Measurements from ENCODE around the gene ZNF282. TPM values are rescaled to one million over a fixed set of nuclear protein-coding genes. Genes with fewer than 3 reads are reported as not detected.
"Not testable (repeated sequence)": the region's sequence is repeated elsewhere in the genome, so short reads cannot be mapped to it uniquely, and the experiment has no call there.

ZNF282 gene
- total RNA-seq, 4 donors from 2014 or later, result 16.9 to 28.7 (median 22.2) TPM

DNA sequence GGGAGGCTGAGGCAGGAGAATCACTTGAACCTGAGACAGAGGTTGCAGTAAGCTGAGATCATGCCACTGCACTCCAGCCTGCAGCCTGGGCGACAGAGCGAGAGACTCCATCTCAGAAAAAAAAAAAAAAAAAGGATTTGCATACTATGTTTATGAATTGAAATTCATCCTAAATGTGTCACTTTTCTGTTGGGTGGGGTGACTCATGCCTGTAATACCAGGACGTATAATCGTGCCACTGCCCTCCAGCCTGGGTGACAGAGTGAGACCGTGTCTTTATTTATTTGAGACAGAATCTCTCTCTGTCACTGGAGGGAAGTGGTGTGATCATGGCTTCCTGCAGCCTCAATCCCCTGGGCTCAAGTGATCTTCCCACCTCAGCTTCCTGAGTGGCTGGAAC is 49.9 kb downstream of the ZNF282 start:
- DNase-seq (ENCODE audit: extremely low spot score), result no peak
- intact Hi-C loops (cut with DNase I), result loop anchor here (10.0 kb wide), 1 partner anchor 210 kb away; no protein-coding TSS in a partner anchor
- Histone ChIP-seq H3K36me3 (peaks cover 1 to 6% (median 4%) of the 10 kb centered on the region in 4 donors), H3K9me3 (no peaks in the 10 kb centered on the region), H3K27ac (replicated peaks in 1 of 4) (no peak overlapping the region), H3K27me3 (no peaks in the 10 kb centered on the region), H3K4me1 (peaks cover 14 to 20% (median 16%) of the 10 kb centered on the region in 4 donors), H3K4me3 (no peak overlapping the region)
- no peak for TF ChIP-seq POLR2AphosphoS5 (IDR thresholded peaks at IDR 0.05)
- 75% methylated on average over 5 of the region's 5 CpGs for WGBS

DNA sequence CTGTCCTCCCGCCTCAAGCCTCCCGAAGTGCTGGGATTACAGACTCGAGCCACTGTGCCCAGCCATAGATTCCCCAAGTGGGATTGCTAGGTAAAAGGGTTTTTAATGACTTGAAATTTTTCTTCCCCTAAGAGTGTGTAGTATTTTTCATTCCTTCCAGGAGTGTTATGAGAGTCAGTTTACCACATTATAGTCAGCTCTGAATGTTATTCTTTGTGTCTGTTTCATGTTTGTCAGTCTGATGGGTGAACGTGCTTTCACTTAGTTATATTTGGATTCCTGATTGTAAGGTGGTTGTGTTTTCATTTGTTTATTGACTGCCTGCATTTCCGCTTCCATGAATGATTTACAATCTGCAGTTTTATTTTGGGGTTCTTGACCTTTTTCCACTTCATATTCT is 50.4 kb downstream of the ZNF282 start:
- Histone ChIP-seq H3K4me1 (peaks cover 9 to 15% (median 11%) of the 10 kb centered on the region in 4 donors), H3K36me3 (peaks cover 6 to 11% (median 9%) of the 10 kb centered on the region in 4 donors), H3K27me3 (no peaks in the 10 kb centered on the region), H3K4me3 (no peak overlapping the region), H3K9me3 (no peaks in the 10 kb centered on the region), H3K27ac (replicated peaks in 1 of 4) (no peak overlapping the region)
- WGBS, result 94% methylated on average over 5 of the region's 5 CpGs
- no peak for DNase-seq (ENCODE audit: extremely low spot score)
- no peak for TF ChIP-seq EP300 (IDR thresholded peaks at IDR 0.05)
- TF ChIP-seq POLR2A (IDR thresholded peaks at IDR 0.05; ENCODE audit: low read depth), result no peak
- TF ChIP-seq, protein P1, sequence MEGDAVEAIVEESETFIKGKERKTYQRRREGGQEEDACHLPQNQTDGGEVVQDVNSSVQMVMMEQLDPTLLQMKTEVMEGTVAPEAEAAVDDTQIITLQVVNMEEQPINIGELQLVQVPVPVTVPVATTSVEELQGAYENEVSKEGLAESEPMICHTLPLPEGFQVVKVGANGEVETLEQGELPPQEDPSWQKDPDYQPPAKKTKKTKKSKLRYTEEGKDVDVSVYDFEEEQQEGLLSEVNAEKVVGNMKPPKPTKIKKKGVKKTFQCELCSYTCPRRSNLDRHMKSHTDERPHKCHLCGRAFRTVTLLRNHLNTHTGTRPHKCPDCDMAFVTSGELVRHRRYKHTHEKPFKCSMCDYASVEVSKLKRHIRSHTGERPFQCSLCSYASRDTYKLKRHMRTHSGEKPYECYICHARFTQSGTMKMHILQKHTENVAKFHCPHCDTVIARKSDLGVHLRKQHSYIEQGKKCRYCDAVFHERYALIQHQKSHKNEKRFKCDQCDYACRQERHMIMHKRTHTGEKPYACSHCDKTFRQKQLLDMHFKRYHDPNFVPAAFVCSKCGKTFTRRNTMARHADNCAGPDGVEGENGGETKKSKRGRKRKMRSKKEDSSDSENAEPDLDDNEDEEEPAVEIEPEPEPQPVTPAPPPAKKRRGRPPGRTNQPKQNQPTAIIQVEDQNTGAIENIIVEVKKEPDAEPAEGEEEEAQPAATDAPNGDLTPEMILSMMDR (IDR thresholded peaks at IDR 0.05), result no peak
- no peak for TF ChIP-seq POLR2AphosphoS5 (IDR thresholded peaks at IDR 0.05)
- intact Hi-C loops (cut with DNase I), result loop anchor here (10.0 kb wide), 1 partner anchor 209 kb away; no protein-coding TSS in a partner anchor

DNA sequence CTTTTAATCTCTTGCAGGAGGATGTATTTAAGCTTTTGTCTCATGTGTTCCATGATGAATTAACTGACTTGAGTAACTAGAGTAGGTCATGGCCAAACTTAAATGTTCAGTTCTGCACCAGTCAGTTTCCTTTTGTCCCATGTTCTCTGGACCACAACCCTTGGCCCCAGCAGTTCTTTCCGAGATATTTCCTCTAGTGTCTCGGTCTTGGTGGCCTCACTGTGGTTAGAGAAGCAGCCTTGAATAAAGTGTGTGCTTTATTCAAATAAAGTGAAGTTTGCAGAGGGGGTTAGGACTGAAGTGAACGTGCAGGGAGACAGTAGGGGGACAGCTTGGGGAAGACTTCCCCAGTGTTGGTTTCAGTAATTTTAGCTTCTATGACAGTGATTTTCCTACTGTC is 53.4 kb downstream of the ZNF282 start:
- WGBS, result 78% methylated on average over 3 of the region's 3 CpGs
- H3K36me3 ChIP-seq, result peaks cover 33 to 41% (median 37%) of the 10 kb centered on the region in 4 donors
- no peak for DNase-seq (ENCODE audit: extremely low spot score)
- intact Hi-C loops (cut with DNase I), result loop anchor here (10.0 kb wide), 1 partner anchor 206 kb away; no protein-coding TSS in a partner anchor
- no peak overlapping the region for H3K4me3 ChIP-seq
- H3K4me1 ChIP-seq, result peaks cover 0 to 7% (median 1%) of the 10 kb centered on the region in 4 donors
- H3K27ac ChIP-seq (replicated peaks in 1 of 4), result no peak overlapping the region
- TF ChIP-seq POLR2A (IDR thresholded peaks at IDR 0.05; ENCODE audit: low read depth) (no peak), EP300 (IDR thresholded peaks at IDR 0.05) (no peak), POLR2AphosphoS5 (IDR thresholded peaks at IDR 0.05) (no peak)
- TF ChIP-seq, protein P1 (IDR thresholded peaks at IDR 0.05), result no peak
- H3K9me3 ChIP-seq, result no peaks in the 10 kb centered on the region
- H3K27me3 ChIP-seq, result no peaks in the 10 kb centered on the region

DNA sequence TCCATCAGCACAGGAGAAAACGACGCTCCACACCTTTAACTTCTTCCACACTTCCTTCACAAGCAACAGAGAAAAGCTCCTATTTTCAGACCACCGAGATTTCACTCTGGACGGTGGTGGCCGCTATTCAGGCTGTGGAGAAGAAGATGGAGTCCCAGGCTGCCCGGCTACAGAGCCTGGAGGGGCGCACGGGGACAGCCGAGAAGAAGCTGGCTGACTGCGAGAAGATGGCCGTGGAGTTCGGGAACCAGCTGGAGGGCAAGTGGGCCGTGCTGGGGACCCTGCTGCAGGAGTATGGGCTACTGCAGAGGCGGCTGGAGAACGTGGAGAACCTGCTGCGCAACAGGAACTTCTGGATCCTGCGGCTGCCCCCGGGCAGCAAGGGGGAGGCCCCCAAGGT is 54.8 kb downstream of the ZNF282 start:
- DNase-seq (ENCODE audit: extremely low spot score); H3K27me3 ChIP-seq; intact Hi-C loops (cut with DNase I); H3K27ac ChIP-seq (replicated peaks in 1 of 4); H3K4me3 ChIP-seq; H3K4me1 ChIP-seq; H3K9me3 ChIP-seq: not testable (repeated sequence)
- H3K36me3 ChIP-seq, result peaks cover 46 to 55% (median 51%) of the 10 kb centered on the region in 4 donors
- WGBS, result 94% methylated on average over 18 of the region's 18 CpGs

DNA sequence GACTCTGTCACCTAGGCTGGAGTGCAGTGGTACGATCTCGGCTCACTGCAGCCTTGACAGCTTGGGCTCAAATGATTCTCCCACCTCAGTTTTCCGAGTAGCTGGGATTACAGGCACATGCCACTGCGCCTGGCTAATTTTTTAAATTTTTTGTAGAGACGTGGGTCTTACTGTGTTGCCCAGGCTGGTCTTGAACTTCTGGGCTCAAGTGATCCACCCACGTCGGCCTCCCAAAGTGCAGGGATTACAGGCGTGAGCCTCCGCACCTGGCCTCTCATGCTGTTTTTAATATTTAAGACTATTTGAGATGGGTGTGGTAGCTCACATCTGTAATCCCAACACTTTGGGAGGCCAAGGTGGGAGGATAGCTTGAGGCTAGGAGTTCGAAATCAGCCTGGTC is 56.2 kb downstream of the ZNF282 start:
- H3K27me3 ChIP-seq; H3K4me3 ChIP-seq; H3K4me1 ChIP-seq; H3K27ac ChIP-seq (replicated peaks in 1 of 4); DNase-seq (ENCODE audit: extremely low spot score); intact Hi-C loops (cut with DNase I); H3K9me3 ChIP-seq: not testable (repeated sequence)
- WGBS, result 97% methylated on average over 10 of the region's 10 CpGs
- peaks cover 53 to 68% (median 63%) of the 10 kb centered on the region in 4 donors for H3K36me3 ChIP-seq

DNA sequence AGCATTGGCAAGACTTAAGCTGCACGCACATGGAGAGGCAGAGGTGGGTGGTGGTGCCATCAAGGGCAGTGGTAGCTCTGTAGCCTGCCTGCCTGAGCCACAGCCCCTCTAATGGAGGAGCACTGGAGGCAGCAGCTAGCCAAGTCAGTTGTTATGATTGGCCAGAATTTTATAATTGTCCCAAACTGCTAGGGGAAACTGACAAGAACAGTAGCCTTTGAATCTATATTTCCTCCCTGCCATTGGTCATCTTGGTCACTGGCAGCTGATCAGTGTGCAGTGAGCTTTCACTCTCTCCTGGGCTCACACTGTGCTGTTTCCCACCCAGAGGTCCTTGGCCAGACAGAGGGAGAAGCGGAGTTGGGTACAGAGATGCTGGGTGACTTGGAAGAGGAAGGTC is 57.0 kb downstream of the ZNF282 start:
- TF ChIP-seq POLR2AphosphoS5 (IDR thresholded peaks at IDR 0.05) (no peak), POLR2A (IDR thresholded peaks at IDR 0.05; ENCODE audit: low read depth) (no peak), EP300 (IDR thresholded peaks at IDR 0.05) (no peak)
- TF ChIP-seq, protein P1 (IDR thresholded peaks at IDR 0.05), result no peak
- Histone ChIP-seq H3K4me3 (no peak overlapping the region), H3K4me1 (peaks cover 0 to 3% (median 0%) of the 10 kb centered on the region in 4 donors), H3K27ac (replicated peaks in 1 of 4) (no peak overlapping the region), H3K36me3 (peaks cover 53 to 69% (median 65%) of the 10 kb centered on the region in 4 donors), H3K27me3 (no peaks in the 10 kb centered on the region), H3K9me3 (no peaks in the 10 kb centered on the region)
- no peak for DNase-seq (ENCODE audit: extremely low spot score)
- WGBS, result 100% methylated on average over 2 of the region's 2 CpGs
- intact Hi-C loops (cut with DNase I), result no loop called here
